GM12801 (cell line): ENCODE measurements around the gene FBXO21.

Experiments
- TF ChIP-seq, protein P1 (sequence below): IDR thresholded peaks from one replicate; pipeline ENCODE4 v1.5.1; 2011; ENCODE audit warnings: control low read depth; ENCODE audit not compliant: insufficient read length; ENCODE audit errors: extremely low read depth

Gene FBXO21

DNA sequence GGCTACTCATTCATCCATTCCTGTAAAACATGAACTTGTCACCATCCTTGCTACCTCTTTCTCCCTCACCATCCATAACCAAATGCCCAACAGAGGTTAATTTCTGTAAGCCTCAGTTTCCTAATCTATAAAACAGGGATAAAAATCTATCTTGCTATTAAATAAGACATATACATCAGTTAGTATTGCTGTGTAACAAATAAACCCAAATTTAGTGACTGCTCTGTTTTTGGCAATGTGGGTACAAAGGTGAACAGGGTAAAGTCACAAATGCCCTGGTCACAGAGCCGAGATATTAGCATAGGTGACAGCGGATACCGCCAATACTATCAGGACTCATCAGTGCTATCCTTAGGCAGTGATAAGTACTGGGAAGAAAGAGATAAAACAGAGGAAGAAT lies 3.6 kb upstream of the FBXO21 start:
- TF ChIP-seq, protein P1, sequence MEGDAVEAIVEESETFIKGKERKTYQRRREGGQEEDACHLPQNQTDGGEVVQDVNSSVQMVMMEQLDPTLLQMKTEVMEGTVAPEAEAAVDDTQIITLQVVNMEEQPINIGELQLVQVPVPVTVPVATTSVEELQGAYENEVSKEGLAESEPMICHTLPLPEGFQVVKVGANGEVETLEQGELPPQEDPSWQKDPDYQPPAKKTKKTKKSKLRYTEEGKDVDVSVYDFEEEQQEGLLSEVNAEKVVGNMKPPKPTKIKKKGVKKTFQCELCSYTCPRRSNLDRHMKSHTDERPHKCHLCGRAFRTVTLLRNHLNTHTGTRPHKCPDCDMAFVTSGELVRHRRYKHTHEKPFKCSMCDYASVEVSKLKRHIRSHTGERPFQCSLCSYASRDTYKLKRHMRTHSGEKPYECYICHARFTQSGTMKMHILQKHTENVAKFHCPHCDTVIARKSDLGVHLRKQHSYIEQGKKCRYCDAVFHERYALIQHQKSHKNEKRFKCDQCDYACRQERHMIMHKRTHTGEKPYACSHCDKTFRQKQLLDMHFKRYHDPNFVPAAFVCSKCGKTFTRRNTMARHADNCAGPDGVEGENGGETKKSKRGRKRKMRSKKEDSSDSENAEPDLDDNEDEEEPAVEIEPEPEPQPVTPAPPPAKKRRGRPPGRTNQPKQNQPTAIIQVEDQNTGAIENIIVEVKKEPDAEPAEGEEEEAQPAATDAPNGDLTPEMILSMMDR, result no peak

DNA sequence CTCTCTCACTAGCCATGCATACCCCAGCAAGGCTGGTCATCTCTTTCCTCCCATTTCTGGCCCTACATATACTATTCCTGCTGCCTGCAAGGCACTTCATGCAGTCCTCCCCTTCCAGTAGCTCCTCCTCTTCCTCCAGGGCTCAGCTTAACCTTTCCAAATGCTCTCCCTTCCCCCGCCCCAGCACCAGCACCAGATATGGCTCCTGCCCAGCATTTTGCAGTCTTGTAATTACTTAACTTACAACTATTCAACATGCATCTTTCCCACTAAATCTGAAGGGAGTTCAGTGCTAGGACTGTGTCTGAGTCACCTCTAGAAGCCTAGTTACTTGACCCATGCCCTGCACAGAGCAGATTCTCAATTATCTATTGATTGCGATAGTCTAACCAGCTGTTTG lies 1.8 kb upstream of the FBXO21 start:
- TF ChIP-seq, protein P1, result no peak

DNA sequence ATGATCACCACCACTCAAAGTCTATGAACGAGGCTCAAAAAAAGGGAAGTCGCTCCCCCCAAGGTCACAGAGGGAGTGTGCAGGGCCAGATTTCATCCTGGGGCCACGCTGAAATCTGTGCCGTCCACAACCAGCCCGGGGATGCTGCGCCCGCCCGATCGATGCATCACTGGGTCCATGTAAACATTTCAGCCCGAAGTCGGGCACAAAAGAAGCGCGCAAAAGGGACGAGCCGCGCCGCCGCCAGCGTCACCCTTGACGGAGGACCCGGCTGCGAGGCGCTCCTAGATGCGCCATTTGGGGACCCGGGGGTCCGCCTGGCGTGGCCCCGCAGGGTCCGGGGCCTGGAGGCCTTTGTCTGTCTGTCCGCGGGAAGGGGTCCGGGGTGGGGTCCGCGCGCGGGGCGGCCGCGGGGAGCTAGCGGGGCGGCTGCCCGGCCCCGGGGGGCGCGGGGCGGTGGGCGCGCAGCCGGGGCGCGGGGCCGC lies 503 bp downstream of the FBXO21 start:
- TF ChIP-seq, protein P1, result no peak

DNA sequence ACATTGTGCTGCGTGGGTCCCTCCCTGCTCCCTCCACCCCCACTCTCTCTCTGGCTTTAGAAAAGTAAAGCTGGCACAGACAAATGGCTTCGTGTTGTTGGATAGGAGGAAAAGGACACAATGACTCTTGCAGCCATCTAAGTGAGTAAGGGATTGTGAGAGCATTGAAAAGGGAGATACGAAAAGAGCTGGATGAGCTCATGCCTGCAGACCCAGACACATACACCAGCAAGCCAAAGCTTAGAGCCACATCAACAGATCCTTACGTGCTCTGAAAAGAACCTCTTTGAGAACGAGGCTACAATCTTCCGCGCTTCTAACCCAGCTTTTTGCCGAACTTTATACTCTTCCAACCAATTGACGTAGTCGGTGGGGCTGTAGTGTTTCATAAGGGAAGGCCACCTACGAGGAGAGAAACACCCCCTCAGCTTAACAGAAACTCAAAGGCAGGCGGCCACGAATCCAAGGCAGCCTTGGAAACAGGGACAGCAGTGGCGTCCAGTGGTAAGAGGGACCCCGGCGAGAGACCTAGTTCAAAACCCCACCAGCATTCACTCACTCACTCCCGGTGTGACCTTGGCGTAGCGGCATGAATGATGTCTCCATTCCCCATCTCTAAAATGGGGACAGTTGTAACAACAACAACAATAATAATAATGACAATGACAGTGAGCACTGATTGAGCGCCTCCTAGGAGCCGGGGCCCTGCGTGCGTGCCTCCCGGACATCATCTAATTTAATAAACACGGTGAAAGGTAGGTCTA lies 1.1 kb downstream of the FBXO21 start:
- TF ChIP-seq, protein P1, result no peak

DNA sequence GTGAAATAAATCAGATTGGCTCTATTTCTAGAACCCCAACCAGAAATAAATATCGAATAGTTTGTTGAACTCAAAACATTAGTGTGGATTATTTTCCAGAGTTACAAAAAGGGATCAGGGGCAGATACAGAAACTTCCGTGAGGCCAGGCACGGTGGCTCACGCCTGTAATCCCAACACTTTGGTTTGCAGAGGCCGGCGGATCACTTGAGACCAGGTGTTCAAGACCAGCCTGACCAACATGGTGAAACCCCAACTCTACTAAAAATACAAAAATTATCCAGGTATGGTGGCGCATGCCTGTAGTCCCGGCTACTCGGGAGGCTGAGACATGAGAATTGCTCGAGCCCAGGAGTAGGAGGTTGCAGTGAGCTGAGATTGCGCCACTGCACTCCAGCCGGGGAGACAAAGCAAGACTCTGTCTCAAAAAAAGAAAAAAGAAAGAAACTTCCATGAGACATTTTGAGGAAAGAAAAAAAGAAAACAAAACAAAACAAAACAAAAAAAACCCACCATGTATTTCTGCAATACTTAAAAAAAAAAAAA lies 2.1 kb downstream of the FBXO21 start:
- TF ChIP-seq, protein P1, result no peak

DNA sequence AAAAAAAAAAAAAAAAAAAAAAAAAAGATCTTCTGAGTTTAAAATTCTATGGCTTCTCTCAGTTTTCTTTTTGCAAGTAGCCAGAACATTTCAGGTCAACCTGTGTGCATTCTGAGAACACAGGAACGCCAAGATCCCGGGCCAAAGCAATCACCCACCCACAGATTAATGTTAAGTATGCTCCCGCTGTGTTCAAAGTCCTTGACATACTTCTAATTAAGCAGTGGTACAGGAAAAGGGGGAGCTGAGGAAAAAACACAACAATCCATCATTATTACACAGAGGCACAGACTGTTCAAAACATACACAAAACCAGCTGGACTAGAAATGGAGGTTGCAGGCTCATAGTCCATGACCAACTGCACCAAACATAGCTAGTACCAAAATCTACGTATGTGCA lies 2.8 kb downstream of the FBXO21 start:
- TF ChIP-seq, protein P1, result no peak

DNA sequence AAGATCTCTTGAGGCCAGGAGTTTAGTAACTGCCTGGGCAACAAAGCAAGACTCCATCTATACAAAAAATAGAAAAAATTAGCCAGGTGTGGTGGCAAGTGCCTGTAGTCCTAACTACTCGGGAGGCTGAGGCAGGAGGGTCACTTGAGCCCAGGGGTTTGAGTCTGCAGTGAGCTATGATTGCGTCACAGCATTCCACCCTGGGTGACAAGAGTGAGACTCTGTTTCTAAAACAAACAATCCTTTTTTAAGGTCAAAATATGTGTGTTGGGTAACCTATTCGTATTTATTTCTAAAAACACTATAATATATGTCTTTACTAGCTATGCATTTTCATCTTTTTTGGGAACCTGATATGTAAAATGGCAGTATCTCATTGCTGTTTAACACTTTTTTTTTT lies 7.4 kb downstream of the FBXO21 start:
- TF ChIP-seq, protein P1, result no peak
